Esophagus squamous epithelium (tissue), 4 donors: ENCODE data around the gene VSTM4.

Source experiments
- POLR2A ChIP-seq, 4 donors: fragments of 450-650 bp; IDR thresholded peaks; one replicate each; pipeline ENCODE4 v1.6.1; 2017; ENCODE audit warnings: antibody characterized with exemption in 4 of 4, mild to moderate bottlenecking in 4 of 4, moderate library complexity in 3 of 4
- TF ChIP-seq, protein P1 (sequence below), 6 experiments: fragments of 450-650 bp in 4 of 6; fragments of 200-600 bp in 2 of 6; sonication (generic) in 2 of 6; IDR thresholded peaks; one replicate each; pipeline ENCODE4 v1.5.1; 2016 to 2019; ENCODE audit warnings: antibody characterized with exemption in 6 of 6, mild to moderate bottlenecking in 4 of 6, moderate library complexity in 4 of 6

DNA sequence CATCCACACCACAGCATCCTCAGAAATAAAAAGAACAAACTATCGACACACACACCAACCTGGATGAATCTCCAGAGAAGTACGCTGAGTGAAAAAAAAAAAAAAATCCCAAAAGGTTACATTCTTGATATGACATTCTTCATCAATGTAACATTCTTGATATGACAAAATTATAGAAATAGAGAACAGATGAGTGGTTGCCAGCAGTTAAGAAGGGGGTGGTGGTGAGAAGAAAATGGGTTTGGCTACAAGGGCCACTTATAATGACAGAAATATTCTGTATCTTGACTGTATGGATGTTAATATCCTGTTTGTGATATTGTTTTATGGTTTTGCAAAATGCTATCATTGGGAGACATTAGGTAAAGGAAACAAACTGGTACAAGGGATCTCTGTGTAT lies 36.9 kb downstream of the VSTM4 start:
- TF ChIP-seq, protein P1, sequence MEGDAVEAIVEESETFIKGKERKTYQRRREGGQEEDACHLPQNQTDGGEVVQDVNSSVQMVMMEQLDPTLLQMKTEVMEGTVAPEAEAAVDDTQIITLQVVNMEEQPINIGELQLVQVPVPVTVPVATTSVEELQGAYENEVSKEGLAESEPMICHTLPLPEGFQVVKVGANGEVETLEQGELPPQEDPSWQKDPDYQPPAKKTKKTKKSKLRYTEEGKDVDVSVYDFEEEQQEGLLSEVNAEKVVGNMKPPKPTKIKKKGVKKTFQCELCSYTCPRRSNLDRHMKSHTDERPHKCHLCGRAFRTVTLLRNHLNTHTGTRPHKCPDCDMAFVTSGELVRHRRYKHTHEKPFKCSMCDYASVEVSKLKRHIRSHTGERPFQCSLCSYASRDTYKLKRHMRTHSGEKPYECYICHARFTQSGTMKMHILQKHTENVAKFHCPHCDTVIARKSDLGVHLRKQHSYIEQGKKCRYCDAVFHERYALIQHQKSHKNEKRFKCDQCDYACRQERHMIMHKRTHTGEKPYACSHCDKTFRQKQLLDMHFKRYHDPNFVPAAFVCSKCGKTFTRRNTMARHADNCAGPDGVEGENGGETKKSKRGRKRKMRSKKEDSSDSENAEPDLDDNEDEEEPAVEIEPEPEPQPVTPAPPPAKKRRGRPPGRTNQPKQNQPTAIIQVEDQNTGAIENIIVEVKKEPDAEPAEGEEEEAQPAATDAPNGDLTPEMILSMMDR (IDR thresholded peaks at IDR 0.05), result no peak
- TF ChIP-seq POLR2A (IDR thresholded peaks at IDR 0.05), result no peak
